ENCODE measurements around the gene RFNG.

Gene RFNG

GRCh38 chr17:81998691-81999438, 52.7 kb downstream of the RFNG start:
- no peak for DNase-seq

- DNase-seq = no peak
These were observed 53.4 kb downstream of the RFNG start for GRCh38 chr17:81998212-81998611.

Measured in activated T-cell treated with anti-CD3 and anti-CD28 coated beads for 4 hours (primary cell).